Measurements from ENCODE around the gene STAMBP. TPM values are rescaled to one million over a fixed set of nuclear protein-coding genes. Genes with fewer than 3 reads are reported as not detected.

The STAMBP gene
- total and polyA plus RNA-seq, 8 donors, result 9.8 to 24.4 (median 13.2) TPM

GRCh38 chr2:73889206-73889605 lies 60.4 kb downstream of the STAMBP start:
- H3K4me3 ChIP-seq, result no peak overlapping the region
- 62 to 69% methylated on average over 5 of the region's 5 CpGs for WGBS, 2 donors
- H3K36me3 ChIP-seq, result no peaks in the 10 kb centered on the region
- H3K27me3 ChIP-seq, result peaks cover 0 to 8% (median 0%) of the 10 kb centered on the region in 4 donors
- DNase-seq (no peak), ATAC-seq (no peak), FAIRE-seq (no peak)
- H3K27ac ChIP-seq, result no peak overlapping the region
- no peaks in the 10 kb centered on the region for H3K4me1 ChIP-seq
- H3K9me3 ChIP-seq, result no peaks in the 10 kb centered on the region
- intact Hi-C loops (cut with DNase I), result no loop called here
- no peak for TF ChIP-seq CTCF (IDR thresholded peaks at IDR 0.05)

GRCh38 chr2:73890301-73891092 lies 61.7 kb downstream of the STAMBP start:
- Histone ChIP-seq H3K4me1 (no peaks in the 10 kb centered on the region), H3K4me3 (no peak overlapping the region), H3K36me3 (no peaks in the 10 kb centered on the region), H3K9me3 (no peaks in the 10 kb centered on the region), H3K27ac (no peak overlapping the region), H3K27me3 (peaks cover 0 to 8% (median 0%) of the 10 kb centered on the region in 4 donors)
- no peak for ATAC-seq
- no peak for TF ChIP-seq CTCF (IDR thresholded peaks at IDR 0.05)
- intact Hi-C loops (cut with DNase I), result no loop called here
- WGBS, 2 donors, result 58 to 60% methylated on average over 9 of the region's 9 CpGs
- FAIRE-seq, result no peak
- no peak for DNase-seq

DNA sequence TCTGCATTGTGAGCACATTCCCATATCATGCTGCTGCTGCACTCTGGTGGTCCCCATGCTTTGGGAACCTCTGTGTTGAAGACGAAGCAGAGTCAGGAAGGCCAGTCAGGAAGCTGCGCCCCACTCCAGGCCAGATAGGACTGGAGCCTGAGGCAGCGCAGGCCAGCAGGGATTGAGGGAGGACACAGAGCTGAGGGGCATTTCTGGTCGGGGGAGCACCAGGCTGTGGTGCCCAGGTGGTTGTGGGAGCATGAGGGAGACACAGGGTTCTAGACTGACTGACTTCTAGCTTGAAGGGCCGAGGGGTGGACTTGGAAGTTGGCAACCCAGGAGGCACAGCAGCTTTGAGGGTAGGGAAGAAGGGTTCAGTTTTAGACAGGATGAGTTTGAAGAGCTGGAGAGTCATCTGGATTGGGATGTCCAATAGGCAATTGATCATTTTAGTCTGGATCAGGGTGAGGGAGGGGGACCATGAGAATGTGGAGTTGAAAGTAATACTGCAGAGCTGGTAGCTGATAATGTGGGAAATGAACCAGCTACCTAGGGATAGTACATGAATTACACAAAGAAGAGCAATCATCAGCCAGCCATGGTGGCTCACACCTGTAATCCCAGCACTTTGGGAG lies 62.6 kb downstream of the STAMBP start:
- intact Hi-C loops (cut with DNase I), result no loop called here
- no peak overlapping the region for H3K27ac ChIP-seq
- FAIRE-seq, result no peak

GRCh38 chr2:73892631-73893329 lies 64.0 kb downstream of the STAMBP start, which contains the start of gene ACTG2:
ACTG2 (plus strand) TSS chr2:73893008; CDS start chr2:73901312, 8,304 bp downstream.
- ATAC-seq, result no peak
- no peak for DNase-seq
- H3K36me3 ChIP-seq, result no peaks in the 10 kb centered on the region
- H3K27me3 ChIP-seq, result no peaks in the 10 kb centered on the region
- no peaks in the 10 kb centered on the region for H3K9me3 ChIP-seq
- no peak for FAIRE-seq
- intact Hi-C loops (cut with DNase I), result no loop called here
- H3K4me1 ChIP-seq, result no peaks in the 10 kb centered on the region
- H3K27ac ChIP-seq, result no peak within 1 kb of the TSS
- no peak for TF ChIP-seq CTCF (IDR thresholded peaks at IDR 0.05)
- 72 to 81% methylated on average over 15 of the region's 15 CpGs for WGBS, 2 donors
- no peak within 1 kb of the TSS for H3K4me3 ChIP-seq

More for the DNA sequence above, 62.6 kb downstream of the STAMBP start:
- Histone ChIP-seq H3K27me3 (peaks cover 0 to 8% (median 0%) of the 10 kb centered on the region in 4 donors), H3K4me1 (no peaks in the 10 kb centered on the region), H3K4me3 (no peak overlapping the region), H3K36me3 (no peaks in the 10 kb centered on the region), H3K9me3 (no peaks in the 10 kb centered on the region)
- DNase-seq (no peak), ATAC-seq (no peak)
- TF ChIP-seq CTCF (IDR thresholded peaks at IDR 0.05), result no peak
- WGBS, 2 donors, result 76 to 86% methylated on average over 5 of the region's 5 CpGs

Measured in pancreas (tissue), 10 donors.